HG03064 (cell line): Measurements from ENCODE around the gene MRPL47.

Source experiments
- ATAC-seq: cut with Tn5 transposase; IDR thresholded peaks from one replicate; pipeline ENCODE4 v1.9.1; 2021; ENCODE audit warnings: low read depth; ENCODE audit not compliant: unreplicated experiment

The MRPL47 gene

DNA sequence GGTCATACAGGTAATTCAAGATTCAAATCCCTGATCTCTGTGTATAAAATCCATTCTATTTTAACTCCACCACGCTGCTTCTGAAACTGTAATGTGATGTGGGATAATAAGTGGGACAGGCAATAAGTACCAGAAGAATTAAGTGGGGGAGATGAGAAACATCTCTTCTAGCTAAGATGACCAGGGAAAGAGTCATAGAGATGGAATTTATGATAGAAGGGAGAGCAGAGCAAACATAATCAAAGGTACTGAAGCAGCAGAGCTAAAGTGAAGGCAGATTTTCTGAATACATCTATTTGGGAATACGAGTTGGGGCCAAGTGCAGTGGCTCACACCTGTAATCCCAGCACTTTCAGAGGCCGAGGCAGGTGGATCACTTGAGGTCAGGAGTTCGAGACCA lies 4.9 kb downstream of the MRPL47 start:
- no peak for ATAC-seq

DNA sequence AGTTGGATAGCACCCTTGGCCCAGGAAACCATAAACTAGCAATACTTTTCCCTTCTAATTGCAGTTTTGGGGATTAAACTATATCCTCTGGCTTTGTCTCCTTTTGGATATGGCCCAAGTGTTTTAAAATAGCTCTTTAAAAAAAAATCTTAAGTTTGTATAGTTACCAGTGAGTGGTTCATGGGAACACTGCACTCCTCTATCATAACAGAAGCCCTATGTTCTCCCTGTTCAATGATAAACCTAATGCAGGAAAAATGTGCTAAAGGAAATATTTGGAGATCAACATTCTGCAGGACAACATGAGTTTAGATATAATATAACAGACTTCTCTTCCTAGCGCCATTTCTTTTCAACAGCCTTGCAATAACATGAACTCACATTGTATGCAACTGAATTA lies 13.1 kb downstream of the MRPL47 start:
- no peak for ATAC-seq

DNA sequence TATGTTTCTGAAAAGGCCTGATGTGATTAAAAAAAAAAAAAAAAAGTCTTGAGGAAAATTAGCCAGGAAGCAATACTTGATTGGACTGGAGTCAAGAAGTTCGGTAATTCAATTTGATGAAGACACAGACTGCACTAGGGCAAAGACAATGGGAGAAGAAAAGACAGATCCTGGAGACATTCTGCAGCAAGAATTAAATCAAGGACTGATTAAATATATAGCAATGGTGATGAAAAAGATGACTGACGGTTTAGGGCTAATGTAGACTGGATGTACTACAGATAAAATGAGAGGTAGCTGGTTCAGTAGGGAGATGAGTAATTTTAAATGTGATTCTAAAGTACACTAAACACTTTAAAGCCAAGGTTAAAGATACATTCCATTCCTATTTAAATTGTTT lies 13.8 kb downstream of the MRPL47 start:
- no peak for ATAC-seq

DNA sequence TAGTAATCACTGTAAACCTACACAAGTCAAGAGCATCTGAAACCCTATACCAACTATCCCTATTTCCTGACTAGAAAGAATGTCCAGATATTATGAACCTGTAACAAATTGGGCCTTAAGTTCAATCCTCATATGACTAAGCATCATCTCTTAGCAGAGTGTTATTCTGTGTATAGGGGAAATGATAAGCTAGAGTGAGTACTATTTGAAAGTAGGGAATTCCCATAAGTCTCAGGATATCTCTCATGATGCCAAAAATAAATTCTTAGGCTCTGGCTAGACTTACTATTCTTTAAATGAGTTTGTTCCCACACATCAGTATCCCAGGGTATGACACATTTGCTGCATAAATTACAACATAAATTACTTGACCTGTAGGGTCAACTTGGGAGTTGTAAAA lies 15.3 kb downstream of the MRPL47 start:
- ATAC-seq = no peak

GRCh38 chr3:179580992-179581391 lies 23.4 kb downstream of the MRPL47 start:
- no peak for ATAC-seq

- no peak for ATAC-seq
These were observed 38.9 kb downstream of the MRPL47 start for GRCh38 chr3:179565496-179565895.

DNA sequence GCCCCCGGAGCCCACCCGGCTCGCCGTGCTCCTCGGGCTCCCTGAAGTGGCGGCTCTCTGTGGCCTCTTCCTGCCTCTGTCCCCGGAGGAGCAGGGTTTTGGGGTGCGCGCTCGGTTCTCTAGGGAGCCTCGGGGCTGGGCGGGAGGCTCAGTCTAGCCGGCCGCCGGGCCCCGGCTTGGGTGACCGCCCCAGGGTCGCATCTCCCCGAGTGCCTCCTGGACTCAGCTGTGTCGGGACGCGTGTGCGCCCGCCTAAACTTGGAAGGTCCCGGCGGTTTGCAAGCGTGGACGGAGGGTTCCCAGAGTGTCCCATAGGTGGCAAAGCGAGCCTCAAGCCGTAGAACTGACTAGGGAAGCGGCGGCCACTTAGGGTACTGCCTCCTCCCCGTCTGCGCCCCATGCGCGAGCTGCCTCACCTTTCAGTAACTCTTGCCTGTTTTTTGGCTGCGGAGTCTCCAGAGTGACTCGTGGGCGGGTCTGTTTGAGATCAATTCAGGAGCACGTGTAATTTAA lies 41.1 kb downstream of the MRPL47 start:
- ATAC-seq = peak; percentile 49

DNA sequence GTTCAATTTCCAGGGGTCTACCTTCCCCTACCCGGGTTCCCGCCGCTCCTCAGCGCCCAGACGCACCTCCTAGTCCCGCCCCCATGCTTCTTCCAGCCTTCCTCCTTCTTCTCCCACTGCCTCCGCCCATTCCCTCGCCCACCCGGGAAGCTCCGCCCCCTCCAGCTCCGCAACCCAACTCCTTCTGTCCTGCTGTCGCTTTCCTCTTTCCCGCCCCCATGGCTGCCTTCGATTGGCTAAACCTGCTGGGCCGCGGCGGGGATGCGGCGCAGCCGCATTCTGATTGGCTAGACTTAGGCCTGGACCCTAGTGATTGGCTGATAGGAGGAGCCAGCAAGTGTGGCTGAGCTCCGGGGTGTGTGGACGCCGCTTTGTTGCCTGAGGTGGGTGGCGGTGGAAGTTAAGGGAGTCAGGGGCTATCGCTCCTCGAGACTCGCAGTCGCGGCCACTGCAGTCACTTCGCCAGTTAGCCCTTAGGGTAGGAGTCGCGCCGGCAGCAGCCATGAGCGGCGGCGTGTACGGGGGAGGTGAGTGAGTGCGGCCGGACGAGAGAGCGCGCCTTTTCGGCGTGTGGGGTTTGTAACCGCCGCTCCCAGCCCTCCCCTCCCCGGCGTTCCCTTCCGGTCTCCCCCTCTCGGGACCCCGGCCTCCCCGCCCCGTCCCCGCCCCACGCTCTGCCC lies 41.7 kb downstream of the MRPL47 start, which contains the start of gene ACTL6A:
ACTL6A (plus strand) TSS at position 336 of the 680 bp plus-strand sequence; CDS start at position 503, 167 bp downstream.
- peak; percentile 97 for ATAC-seq

DNA sequence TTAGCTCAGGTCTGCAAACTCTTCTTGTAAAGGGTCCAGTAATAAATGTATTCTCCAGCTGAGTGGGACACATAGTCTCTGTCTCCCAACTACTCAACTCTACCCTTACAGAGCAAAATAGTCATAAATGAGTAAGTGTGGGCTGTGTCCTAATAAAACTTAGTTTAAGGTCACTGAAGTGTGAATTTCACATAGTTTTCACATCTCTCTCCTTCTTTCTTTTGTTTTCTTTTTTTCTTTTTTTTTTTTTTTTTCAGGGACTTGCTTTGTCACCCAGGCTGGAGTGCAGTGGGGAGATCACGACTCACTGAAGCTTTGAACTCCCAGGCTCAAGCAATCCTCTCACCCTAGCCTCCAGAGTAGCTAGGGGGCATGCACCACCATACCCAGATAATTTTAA lies 43.6 kb downstream of the MRPL47 start:
- no peak for ATAC-seq

GRCh38 chr3:179558742-179559364 lies 45.6 kb downstream of the MRPL47 start:
- no peak for ATAC-seq

- no peak for ATAC-seq
These were observed 52.9 kb downstream of the MRPL47 start for GRCh38 chr3:179551349-179552105.

GRCh38 chr3:179546814-179547241 lies 57.6 kb downstream of the MRPL47 start:
- ATAC-seq = no peak

DNA sequence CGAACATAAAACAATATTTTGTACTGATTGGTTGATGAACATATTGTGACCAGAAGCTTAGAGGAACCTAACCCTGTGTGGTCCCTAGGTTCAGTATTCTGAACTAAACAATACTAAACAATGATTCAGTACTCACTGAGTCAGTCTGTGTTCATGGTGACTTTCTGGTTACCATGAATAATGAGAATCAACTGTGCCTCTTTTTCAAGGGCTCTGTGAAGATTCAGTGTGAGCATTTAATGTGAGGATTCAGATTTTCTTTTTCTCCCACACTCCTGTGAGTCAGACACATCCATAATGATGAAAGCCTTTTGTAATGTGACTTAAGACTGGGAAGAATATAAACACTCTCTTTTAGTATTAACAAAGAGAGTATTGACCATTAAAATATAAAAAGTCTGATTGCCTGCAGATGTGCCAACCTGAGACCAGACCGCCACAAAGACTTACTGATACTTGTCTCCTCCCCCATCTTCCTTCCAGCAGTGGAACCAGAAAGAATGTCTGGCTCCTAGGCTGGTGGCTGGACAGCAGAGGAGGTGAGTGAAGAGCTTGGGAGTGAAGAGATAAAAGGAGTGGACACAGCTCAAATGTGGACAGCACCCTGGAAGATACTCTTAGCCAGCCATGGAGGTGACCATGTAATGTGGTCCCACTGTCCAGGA lies 59.3 kb downstream of the MRPL47 start:
- no peak for ATAC-seq

DNA sequence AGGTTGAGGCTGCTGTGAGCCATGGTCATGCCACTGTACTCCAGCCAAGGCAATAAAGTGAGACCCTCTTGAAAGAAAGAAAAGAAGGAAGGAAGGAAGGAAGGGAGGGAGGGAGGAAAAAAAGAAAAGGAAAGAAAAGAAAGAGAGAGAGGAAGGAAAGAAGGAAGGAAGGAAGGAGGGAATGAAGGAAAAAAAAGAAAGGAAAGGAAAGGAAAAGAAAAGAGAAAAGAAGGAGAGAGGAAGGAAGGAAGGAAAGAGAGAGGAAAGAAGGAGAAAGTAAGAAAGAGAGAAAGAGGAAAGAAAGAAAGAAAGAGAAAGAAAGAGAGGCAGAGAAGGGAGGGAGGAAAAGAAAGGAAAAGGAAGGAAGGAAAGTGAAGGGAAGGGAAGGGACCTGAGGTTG lies 62.1 kb downstream of the MRPL47 start:
- ATAC-seq = no peak

GRCh38 chr3:179541596-179541995 lies 62.8 kb downstream of the MRPL47 start:
- ATAC-seq = no peak

GRCh38 chr3:179541094-179541493 lies 63.3 kb downstream of the MRPL47 start:
- ATAC-seq = no peak
